Lung (tissue), 12 donors: ENCODE data around the gene KCNQ2. TPM values are rescaled to one million over a fixed set of nuclear protein-coding genes. Genes with fewer than 3 reads are reported as not detected.

Experiments used
- ATAC-seq: fragments of 200-7000 bp; cut with Tn5 transposase; one replicate; pipeline ENCODE4 v1.9.1; 2020; ENCODE audit warnings: moderate number of reproducible peaks; ENCODE audit not compliant: insufficient read depth, low FRiP score
- DNase-seq, 3 donors: peaks; one replicate each; pipeline ENCODE4 v3.0.0-alpha.2; 2013 to 2017
- H3K27ac ChIP-seq, 2 donors: one replicate each; pipeline ENCODE4 v1.5.1; 2013; ENCODE audit warnings: mild to moderate bottlenecking in 2 of 2, moderate library complexity in 2 of 2, control low read depth in 1 of 2, inconsistent platforms in 1 of 2, low read depth in 1 of 2, low read length in 1 of 2
- H3K27me3 ChIP-seq, 3 donors: one replicate each; pipeline ENCODE4 v1.5.1; 2013; ENCODE audit warnings: low read length in 2 of 3; ENCODE audit not compliant: control insufficient read depth in 3 of 3, insufficient read depth in 3 of 3
- H3K36me3 ChIP-seq, 4 donors: one replicate each; pipeline ENCODE4 v1.5.1; 2013; ENCODE audit warnings: low read length in 4 of 4, mild to moderate bottlenecking in 1 of 4, moderate library complexity in 1 of 4; ENCODE audit not compliant: control insufficient read depth in 4 of 4, insufficient read depth in 4 of 4
- H3K4me1 ChIP-seq, 5 donors: one replicate each; pipeline ENCODE4 v1.5.1; 2013; ENCODE audit warnings: low read length in 5 of 5, mild to moderate bottlenecking in 2 of 5, moderate library complexity in 1 of 5; ENCODE audit not compliant: control insufficient read depth in 5 of 5, insufficient read depth in 5 of 5
- H3K4me3 ChIP-seq: one replicate; pipeline ENCODE4 v1.5.1; 2013; ENCODE audit warnings: mild to moderate bottlenecking, control low read depth, moderate library complexity
- H3K9ac ChIP-seq, 2 donors: one replicate each; pipeline ENCODE4 v1.5.1; 2013; ENCODE audit warnings: low read length in 2 of 2, control low read depth in 1 of 2; ENCODE audit not compliant: insufficient read depth in 1 of 2
- H3K9me3 ChIP-seq, 4 donors: one replicate each; pipeline ENCODE4 v1.5.1; 2013; ENCODE audit warnings: low read length in 3 of 4, mild to moderate bottlenecking in 1 of 4, moderate library complexity in 1 of 4; ENCODE audit not compliant: control insufficient read depth in 4 of 4, insufficient read depth in 3 of 4
- CTCF ChIP-seq: IDR thresholded peaks from 2 replicates; pipeline ENCODE4 v1.5.1; 2012; ENCODE audit warnings: mild to moderate bottlenecking; ENCODE audit errors: control extremely low read depth, extremely low read depth
- WGBS, 2 donors: extraction: QIAGEN DNeasy Blood & Tissue Kit; methylation state at CpG; one replicate each; pipeline ENCODE4 v1.1.7; 2013; 5-methylcytosine and 5-hydroxymethylcytosine counted together
- polyA plus RNA-seq, 2 donors: library from polyadenylated mRNA; stranded (reverse); fragments of 200-250 nt; gene quantifications; one replicate each; pipeline ENCODE4 v1.2.1, GENCODE V29; 2013
- total RNA-seq, 2 donors: library from RNA; depleted of rRNA in 1 of 2; stranded (reverse); fragments of >200 nt in 1 of 2; gene quantifications; one replicate each; pipeline ENCODE4 v1.2.1, GENCODE V29; 2014 to 2021
- donor health status: control.
- donor health status: control.
- donor health status: Bipolar disorder and iron deficiency.
- donor health status: healthy.
- donor health status: DM: yes; HTN: yes; CAD: no.

The KCNQ2 gene
- total and polyA plus RNA-seq, 4 donors: 0.18 to 6.8 (median 0.28) TPM; not detected in 1

GRCh38 chr20:63355781-63356295 is 116.6 kb downstream of the KCNQ2 start:
- Histone ChIP-seq H3K27ac (no peak overlapping the region), H3K9me3 (no peaks in the 10 kb centered on the region), H3K36me3 (no peaks in the 10 kb centered on the region), H3K9ac (no peak overlapping the region), H3K27me3 (peaks cover 0 to 13% (median 11%) of the 10 kb centered on the region in 3 donors), H3K4me1 (peaks cover 0 to 24% (median 6%) of the 10 kb centered on the region in 5 donors), H3K4me3 (no peak overlapping the region)
- DNase-seq (no peak), ATAC-seq (no peak)
- WGBS, 2 donors: 88 to 90% methylated on average over 9 to 11 of the region's 11 CpGs
- TF ChIP-seq CTCF: no peak

- peaks cover 0 to 17% (median 6%) of the 10 kb centered on the region in 5 donors for H3K4me1 ChIP-seq
- 86 to 92% methylated on average over 25 of the region's 25 CpGs for WGBS, 2 donors
- H3K27me3 ChIP-seq: peaks cover 0 to 7% (median 4%) of the 10 kb centered on the region in 3 donors
- TF ChIP-seq CTCF: no peak
- no peak for ATAC-seq
- H3K9me3 ChIP-seq: no peaks in the 10 kb centered on the region
- no peak for DNase-seq
- no peaks in the 10 kb centered on the region for H3K36me3 ChIP-seq
- no peak overlapping the region for H3K27ac ChIP-seq
- H3K9ac ChIP-seq: no peak overlapping the region
- no peak overlapping the region for H3K4me3 ChIP-seq
Measured at GRCh38 chr20:63354636-63355350, 117.7 kb downstream of the KCNQ2 start.

- no peaks in the 10 kb centered on the region for H3K9me3 ChIP-seq
- 49 to 60% methylated on average over 11 to 12 of the region's 12 CpGs for WGBS, 2 donors
- H3K36me3 ChIP-seq: no peaks in the 10 kb centered on the region
- peaks cover 0 to 20% (median 6%) of the 10 kb centered on the region in 5 donors for H3K4me1 ChIP-seq
- DNase-seq (no peak), ATAC-seq (no peak)
- H3K27ac ChIP-seq: no peak overlapping the region
- H3K27me3 ChIP-seq: peaks cover 0 to 6% (median 0%) of the 10 kb centered on the region in 3 donors
- H3K4me3 ChIP-seq: no peak overlapping the region
- no peak overlapping the region for H3K9ac ChIP-seq
- TF ChIP-seq CTCF: no peak
Measured at GRCh38 chr20:63352811-63353221, 119.6 kb downstream of the KCNQ2 start.
